Liver (tissue), 9 donors: Measurements from ENCODE around the gene IRF3. TPM values are rescaled to one million over a fixed set of nuclear protein-coding genes. Genes with fewer than 3 reads are reported as not detected.

ENCODE experiments used
- DNase-seq: peaks from one replicate; pipeline ENCODE4 v3.0.0-alpha.2; 2017; ENCODE audit warnings: low spot score
- H3K27ac ChIP-seq, 2 donors: one replicate each; pipeline ENCODE4 v1.7.0; 2013; ENCODE audit warnings: inconsistent platforms in 2 of 2, low read length in 2 of 2, control low read depth in 1 of 2, low read depth in 1 of 2, mild to moderate bottlenecking in 1 of 2
- H3K27me3 ChIP-seq, 4 donors: one replicate each; pipeline versions ENCODE4 v1.6.1 to v1.7.0; 2013; ENCODE audit warnings: low read length in 3 of 4, inconsistent platforms in 1 of 4, mild to moderate bottlenecking in 1 of 4, moderate library complexity in 1 of 4; ENCODE audit not compliant: control insufficient read depth in 4 of 4, insufficient read depth in 4 of 4
- H3K36me3 ChIP-seq, 4 donors: one replicate each; pipeline versions ENCODE4 v1.6.1 to v1.7.0; 2013; ENCODE audit warnings: low read length in 3 of 4, mild to moderate bottlenecking in 3 of 4, low read depth in 1 of 4, moderate library complexity in 1 of 4; ENCODE audit not compliant: control insufficient read depth in 4 of 4, insufficient read depth in 3 of 4
- H3K4me1 ChIP-seq, 4 donors: one replicate each; pipeline versions ENCODE4 v1.6.1 to v1.7.0; 2013; ENCODE audit warnings: low read length in 3 of 4, mild to moderate bottlenecking in 3 of 4, moderate library complexity in 1 of 4; ENCODE audit not compliant: control insufficient read depth in 4 of 4, insufficient read depth in 4 of 4
- H3K4me3 ChIP-seq, 3 donors: one replicate each; pipeline versions ENCODE4 v1.6.1 to v1.7.0; 2013; ENCODE audit warnings: low read length in 3 of 3, control low read depth in 1 of 3, low read depth in 1 of 3, mild to moderate bottlenecking in 1 of 3
- H3K9ac ChIP-seq, 2 donors: one replicate each; pipeline ENCODE4 v1.7.0; 2013; ENCODE audit warnings: low read length in 2 of 2, mild to moderate bottlenecking in 2 of 2, moderate library complexity in 2 of 2, control low read depth in 1 of 2, low read depth in 1 of 2
- H3K9me3 ChIP-seq, 4 donors: one replicate each; pipeline versions ENCODE4 v1.6.1 to v1.7.0; 2013; ENCODE audit warnings: low read length in 3 of 4; ENCODE audit not compliant: control insufficient read depth in 4 of 4
- CTCF ChIP-seq: fragments of 150-350 bp; IDR thresholded peaks from 2 replicates; pipeline ENCODE4 v1.5.1; 2017; ENCODE audit warnings: improper control_type of control experiment, low read depth, low read length; ENCODE audit not compliant: missing input control
- EGR1 ChIP-seq, 2 donors: IDR thresholded peaks; 2 replicates each; pipeline ENCODE4 v1.6.1; 2016 to 2018; ENCODE audit warnings: antibody characterized with exemption in 2 of 2, low read depth in 2 of 2
- FOXA1 ChIP-seq: IDR thresholded peaks from 2 replicates; pipeline ENCODE4 v1.6.1; 2016; ENCODE audit warnings: antibody characterized with exemption
- FOXA2 ChIP-seq: IDR thresholded peaks from 2 replicates; pipeline ENCODE4 v1.6.1; 2016; ENCODE audit warnings: antibody characterized with exemption
- GABPA ChIP-seq, 2 donors: IDR thresholded peaks in 1 of 2; conservative IDR thresholded peaks in 1 of 2; 2 replicates each; pipeline ENCODE4 v1.6.1; 2016; ENCODE audit warnings: antibody characterized with exemption in 2 of 2, mild to moderate bottlenecking in 1 of 2, moderate library complexity in 1 of 2
- HNF4A ChIP-seq, 2 donors: conservative IDR thresholded peaks; 2 replicates each; pipeline ENCODE4 v1.6.1; 2016; ENCODE audit warnings: antibody characterized with exemption in 2 of 2, mild to moderate bottlenecking in 2 of 2
- HNF4G ChIP-seq: IDR thresholded peaks from 2 replicates; pipeline ENCODE4 v1.6.1; 2016; ENCODE audit warnings: antibody characterized with exemption
- JUND ChIP-seq, 2 donors: IDR thresholded peaks; 2 replicates each; pipeline ENCODE4 v1.6.1; 2016; ENCODE audit warnings: antibody characterized with exemption in 2 of 2
- NR2F2 ChIP-seq: IDR thresholded peaks from 2 replicates; pipeline ENCODE4 v1.6.1; 2016; ENCODE audit warnings: antibody characterized with exemption
- REST ChIP-seq: IDR thresholded peaks from 2 replicates; pipeline ENCODE4 v1.6.1; 2016; ENCODE audit warnings: antibody characterized with exemption, mild to moderate bottlenecking
- RXRA ChIP-seq, 2 donors: IDR thresholded peaks; 2 replicates each; pipeline ENCODE4 v1.6.1; 2017 to 2018; ENCODE audit warnings: antibody characterized with exemption in 2 of 2, mild to moderate bottlenecking in 1 of 2
- SP1 ChIP-seq: IDR thresholded peaks from 2 replicates; pipeline ENCODE4 v1.6.1; 2018; ENCODE audit warnings: antibody characterized with exemption, mild to moderate bottlenecking
- TAF1 ChIP-seq: conservative IDR thresholded peaks from 2 replicates; pipeline ENCODE4 v1.6.1; 2016; ENCODE audit warnings: antibody characterized with exemption, mild to moderate bottlenecking
- YY1 ChIP-seq: IDR thresholded peaks from 2 replicates; pipeline ENCODE4 v1.6.1; 2016; ENCODE audit warnings: antibody characterized with exemption, mild to moderate bottlenecking
- WGBS: extraction: QIAGEN DNeasy Blood & Tissue Kit; methylation state at CpG from one replicate; pipeline ENCODE4 v1.1.7; 2013; 5-methylcytosine and 5-hydroxymethylcytosine counted together
- polyA plus RNA-seq, 2 donors: library from polyadenylated mRNA; stranded (reverse) in 1 of 2; unstranded in 1 of 2; fragments of 200-250 nt in 1 of 2; fragments of >200 nt in 1 of 2; fragmentation: Nextera tagmentation in 1 of 2; extraction: Ambion mirVana in 1 of 2; gene quantifications; one replicate each; pipeline versions ENCODE4 v1.2.1 to v1.2.3, GENCODE V29; 2013 to 2015
- total RNA-seq, 2 donors: library from RNA; depleted of rRNA; stranded (reverse); fragments of >200 nt; gene quantifications; one replicate each; pipeline ENCODE4 v1.2.3, GENCODE V29; 2014
- TF ChIP-seq, protein P1 (sequence below): IDR thresholded peaks from 2 replicates; pipeline ENCODE4 v1.6.1; 2016; ENCODE audit warnings: antibody characterized with exemption
- TF ChIP-seq, protein P2 (sequence below): IDR thresholded peaks from 2 replicates; pipeline ENCODE4 v1.6.1; 2016; ENCODE audit warnings: antibody characterized with exemption
- donor health status: healthy.
- donor health status: healthy.
- donor health status: healthy.
- donor health status: healthy.
- donor health status: healthy.

The IRF3 gene
- total and polyA plus RNA-seq, 4 donors = 18.2 to 33.6 (median 28.1) TPM

GRCh38 chr19:49669516-49669915 is 3.9 kb upstream of the IRF3 start:
- Histone ChIP-seq H3K27ac (no peak overlapping the region), H3K9me3 (no peaks in the 10 kb centered on the region), H3K36me3 (peaks cover 0 to 2% (median 0%) of the 10 kb centered on the region in 4 donors), H3K4me1 (peaks cover 8 to 29% (median 20%) of the 10 kb centered on the region in 4 donors), H3K27me3 (no peaks in the 10 kb centered on the region), H3K4me3 (no peak overlapping the region), H3K9ac (no peak overlapping the region)
- TF ChIP-seq JUND (IDR thresholded peaks at IDR 0.05) (no peak), GABPA (IDR thresholded peaks at IDR 0.05 in 1 of 2, conservative IDR thresholded peaks at IDR 0.05 in 1 of 2) (no peak), NR2F2 (no peak)
- DNase-seq = no peak
- 91% methylated on average over 3 of the region's 3 CpGs for whole genome bisulfite sequencing

DNA sequence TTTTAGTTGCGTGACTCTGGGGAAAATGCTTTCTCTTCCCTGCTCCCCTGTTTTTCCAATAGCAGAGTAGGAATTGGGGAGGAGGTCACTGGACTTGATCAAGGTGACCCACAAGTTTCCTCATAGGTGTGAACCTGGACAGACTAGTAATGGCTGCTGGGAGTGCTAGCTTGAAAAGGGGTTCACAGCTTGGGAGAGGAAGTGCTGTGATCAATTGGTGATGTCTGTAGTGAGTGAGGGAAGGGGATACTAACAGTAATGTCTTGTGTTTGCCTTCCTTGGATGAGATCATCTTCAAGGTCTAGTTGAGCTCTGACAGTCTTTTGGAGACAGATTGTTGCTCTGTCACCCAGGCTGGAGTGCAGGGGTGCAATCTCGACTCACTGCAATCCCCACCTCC is 1.8 kb upstream of the IRF3 start:
- no peak overlapping the region for H3K9ac ChIP-seq
- 94% methylated on average over 2 of the region's 2 CpGs for WGBS
- no peak overlapping the region for H3K27ac ChIP-seq

GRCh38 chr19:49666120-49666444 is 425 bp upstream of the IRF3 start:
- Histone ChIP-seq H3K27ac (peak overlapping the region; percentile 88 to 91), H3K4me3 (peak overlapping the region; percentile 59 to 76 (median 66)), H3K9me3 (no peaks in the 10 kb centered on the region), H3K9ac (peak overlapping the region; percentile 87 to 92), H3K4me1 (peaks cover 7 to 35% (median 27%) of the 10 kb centered on the region in 4 donors), H3K27me3 (no peaks in the 10 kb centered on the region), H3K36me3 (peaks cover 5 to 19% (median 8%) of the 10 kb centered on the region in 4 donors)
- 0% methylated on average over 9 of the region's 9 CpGs for whole genome bisulfite sequencing
- no peak for DNase-seq
- TF ChIP-seq YY1 (no peak), TAF1 (no peak), EGR1 (IDR thresholded peaks at IDR 0.05; ENCODE audit: low read depth in 2 of 2) (no peak), FOXA1 (no peak)

More for the DNA sequence above, 1.8 kb upstream of the IRF3 start:
- peaks cover 9 to 44% (median 31%) of the 10 kb centered on the region in 4 donors for H3K4me1 ChIP-seq
- no peak overlapping the region for H3K4me3 ChIP-seq
- H3K36me3 ChIP-seq = peaks cover 0 to 7% (median 1%) of the 10 kb centered on the region in 4 donors
- no peaks in the 10 kb centered on the region for H3K9me3 ChIP-seq
- no peak for DNase-seq
- no peak for TF ChIP-seq CTCF
- TF ChIP-seq, protein P1, sequence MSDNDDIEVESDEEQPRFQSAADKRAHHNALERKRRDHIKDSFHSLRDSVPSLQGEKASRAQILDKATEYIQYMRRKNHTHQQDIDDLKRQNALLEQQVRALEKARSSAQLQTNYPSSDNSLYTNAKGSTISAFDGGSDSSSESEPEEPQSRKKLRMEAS = no peak
- no peaks in the 10 kb centered on the region for H3K27me3 ChIP-seq

DNA sequence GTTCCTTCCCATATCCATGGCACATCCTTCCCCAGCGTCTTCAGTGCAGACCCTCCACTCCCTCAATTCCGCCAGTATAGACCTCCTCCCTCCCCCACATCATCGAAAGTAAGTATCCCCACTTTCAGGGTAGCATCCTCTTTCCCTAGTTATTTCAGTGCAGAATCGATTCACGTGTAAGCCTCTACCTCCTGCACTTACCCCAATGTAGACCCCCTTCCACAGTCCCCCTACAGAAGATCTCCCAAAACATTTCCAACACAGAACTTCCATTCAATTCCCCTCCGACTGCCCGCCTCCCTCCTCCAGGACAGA is 664 bp downstream of the IRF3 start:
- 0% methylated on average over 7 of the region's 7 CpGs for WGBS
- TF ChIP-seq JUND (IDR thresholded peaks at IDR 0.05) (no peak), GABPA (IDR thresholded peaks at IDR 0.05 in 1 of 2, conservative IDR thresholded peaks at IDR 0.05 in 1 of 2) (no peak), FOXA2 (no peak), HNF4A (conservative IDR thresholded peaks at IDR 0.05) (no peak), SP1 (no peak), EGR1 (IDR thresholded peaks at IDR 0.05; ENCODE audit: low read depth in 2 of 2) (no peak), REST (no peak), RXRA (IDR thresholded peaks at IDR 0.05) (no peak), HNF4G (no peak)
- TF ChIP-seq, protein P2, sequence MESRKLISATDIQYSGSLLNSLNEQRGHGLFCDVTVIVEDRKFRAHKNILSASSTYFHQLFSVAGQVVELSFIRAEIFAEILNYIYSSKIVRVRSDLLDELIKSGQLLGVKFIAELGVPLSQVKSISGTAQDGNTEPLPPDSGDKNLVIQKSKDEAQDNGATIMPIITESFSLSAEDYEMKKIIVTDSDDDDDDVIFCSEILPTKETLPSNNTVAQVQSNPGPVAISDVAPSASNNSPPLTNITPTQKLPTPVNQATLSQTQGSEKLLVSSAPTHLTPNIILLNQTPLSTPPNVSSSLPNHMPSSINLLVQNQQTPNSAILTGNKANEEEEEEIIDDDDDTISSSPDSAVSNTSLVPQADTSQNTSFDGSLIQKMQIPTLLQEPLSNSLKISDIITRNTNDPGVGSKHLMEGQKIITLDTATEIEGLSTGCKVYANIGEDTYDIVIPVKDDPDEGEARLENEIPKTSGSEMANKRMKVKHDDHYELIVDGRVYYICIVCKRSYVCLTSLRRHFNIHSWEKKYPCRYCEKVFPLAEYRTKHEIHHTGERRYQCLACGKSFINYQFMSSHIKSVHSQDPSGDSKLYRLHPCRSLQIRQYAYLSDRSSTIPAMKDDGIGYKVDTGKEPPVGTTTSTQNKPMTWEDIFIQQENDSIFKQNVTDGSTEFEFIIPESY = no peak
- TF ChIP-seq, protein P1 = no peak
- Histone ChIP-seq H3K27ac (peak overlapping the region; percentile 88 to 91), H3K9ac (peak overlapping the region; percentile 84 to 86), H3K4me3 (peak overlapping the region; percentile 66 to 91 (median 91)), H3K36me3 (peaks cover 5 to 24% (median 8%) of the 10 kb centered on the region in 4 donors), H3K27me3 (no peaks in the 10 kb centered on the region), H3K9me3 (no peaks in the 10 kb centered on the region), H3K4me1 (peaks cover 7 to 35% (median 27%) of the 10 kb centered on the region in 4 donors)
- DNase-seq = no peak
